ENCODE measurements around the gene PEX3. TPM values are rescaled to one million over a fixed set of nuclear protein-coding genes. Genes with fewer than 3 reads are reported as not detected.

Gene PEX3
- total RNA-seq, 1 experiment from 2014 or later: 20.9 TPM

- no peak overlapping the region for H3K4me3 ChIP-seq
- CTCF ChIA-PET: no interaction called here
- H3K36me3 ChIP-seq (ENCODE audit: low read depth): peaks cover 9% of the 10 kb centered on the region; the same call in 1 of the 2 replicates
- H2AFZ ChIP-seq: no peak overlapping the region
- H3K79me2 ChIP-seq (ENCODE audit: low read depth): no peaks in the 10 kb centered on the region
- H3K4me1 ChIP-seq (replicated peaks; ENCODE audit: insufficient read depth): no peaks in the 10 kb centered on the region
- no peak overlapping the region for H3K4me2 ChIP-seq
- H3K9me3 ChIP-seq (ENCODE audit: insufficient read depth, low read depth): no peaks in the 10 kb centered on the region
- no peak overlapping the region for H3K27ac ChIP-seq
- POLR2A ChIA-PET (ENCODE audit: unreplicated experiment): no interaction called here
- no peak for DNase-seq
- H4K20me1 ChIP-seq (ENCODE audit: insufficient read depth): no peaks in the 10 kb centered on the region
- intact Hi-C loops (cut with micrococcal nuclease; ENCODE audit: unreplicated experiment): no loop called here
- H3K27me3 ChIP-seq (ENCODE audit: insufficient read depth, low read depth): no peaks in the 10 kb centered on the region
- TF ChIP-seq EZH2 (IDR thresholded peaks at IDR 0.05; ENCODE audit: low read depth) (no peak), CTCF (conservative IDR thresholded peaks at IDR 0.05) (no peak)
- peaks cover 15% of the 10 kb centered on the region; the same call in 1 of the 2 replicates for H3F3A ChIP-seq (ENCODE audit: insufficient read depth, low read depth)
- no peaks in the 10 kb centered on the region for H3K9me2 ChIP-seq (ENCODE audit: insufficient read depth)
- no TSS peak for BruUV-seq (replicated peaks)
These were observed 39.6 kb downstream of the PEX3 start for GRCh38 chr6:143490244-143490643.

- no peaks in the 10 kb centered on the region for H3K9me2 ChIP-seq (ENCODE audit: insufficient read depth)
- H3K4me3 ChIP-seq: no peak overlapping the region
- H3K36me3 ChIP-seq (ENCODE audit: low read depth): peaks cover 12% of the 10 kb centered on the region; the same call in 1 of the 2 replicates
- intact Hi-C loops (cut with micrococcal nuclease; ENCODE audit: unreplicated experiment): no loop called here
- H3K4me1 ChIP-seq (replicated peaks; ENCODE audit: insufficient read depth): no peaks in the 10 kb centered on the region
- H3F3A ChIP-seq (ENCODE audit: insufficient read depth, low read depth): peaks cover 15% of the 10 kb centered on the region; the same call in 1 of the 2 replicates
- no peak for DNase-seq
- TF ChIP-seq EZH2 (IDR thresholded peaks at IDR 0.05; ENCODE audit: low read depth) (no peak), CTCF (conservative IDR thresholded peaks at IDR 0.05) (no peak)
- H3K9me3 ChIP-seq (ENCODE audit: insufficient read depth, low read depth): no peaks in the 10 kb centered on the region
- BruUV-seq (replicated peaks): TSS peak; percentile 11
- ChIA-PET POLR2A (ENCODE audit: unreplicated experiment) (no interaction called here), CTCF (no interaction called here)
- no peak overlapping the region for H3K4me2 ChIP-seq
- H4K20me1 ChIP-seq (ENCODE audit: insufficient read depth): no peaks in the 10 kb centered on the region
- no peak overlapping the region for H2AFZ ChIP-seq
- H3K27me3 ChIP-seq (ENCODE audit: insufficient read depth, low read depth): no peaks in the 10 kb centered on the region
- no peaks in the 10 kb centered on the region for H3K79me2 ChIP-seq (ENCODE audit: low read depth)
- H3K27ac ChIP-seq: no peak overlapping the region
These were observed 40.2 kb downstream of the PEX3 start for GRCh38 chr6:143490775-143491174.

DNA sequence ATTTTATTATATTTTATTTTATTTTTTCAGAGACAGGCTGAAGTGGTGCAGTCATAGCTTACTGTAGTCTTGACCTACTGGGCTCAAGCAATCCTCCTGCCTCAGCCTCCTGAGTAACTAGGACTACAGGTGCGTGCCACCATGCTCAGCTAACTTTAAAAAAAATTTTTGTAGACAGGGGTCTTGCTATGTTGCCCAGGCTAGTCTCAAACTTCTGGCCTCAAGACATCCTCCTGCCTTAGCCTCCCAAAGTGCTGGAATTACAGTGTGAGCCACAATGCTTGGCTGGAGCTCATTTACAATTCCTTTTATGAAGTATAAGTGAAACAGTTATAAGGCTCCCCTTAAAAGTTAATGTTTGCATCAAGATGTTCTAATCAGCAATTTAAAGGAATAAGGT, 46.4 kb downstream of the PEX3 start:
- Histone ChIP-seq H3K9me2 (ENCODE audit: insufficient read depth) (no peaks in the 10 kb centered on the region), H4K20me1 (ENCODE audit: insufficient read depth) (no peaks in the 10 kb centered on the region), H2AFZ (no peak overlapping the region), H3K36me3 (ENCODE audit: low read depth) (peaks cover 34% of the 10 kb centered on the region), H3K4me3 (no peak overlapping the region), H3K9me3 (ENCODE audit: insufficient read depth, low read depth) (no peaks in the 10 kb centered on the region), H3F3A (ENCODE audit: insufficient read depth, low read depth) (peaks cover 15% of the 10 kb centered on the region; the same call in 1 of the 2 replicates), H3K27me3 (ENCODE audit: insufficient read depth, low read depth) (no peaks in the 10 kb centered on the region), H3K79me2 (ENCODE audit: low read depth) (no peaks in the 10 kb centered on the region), H3K27ac (no peak overlapping the region), H3K4me2 (no peak overlapping the region), H3K4me1 (replicated peaks; ENCODE audit: insufficient read depth) (no peaks in the 10 kb centered on the region)
- BruUV-seq (replicated peaks): no TSS peak
- POLR2A ChIA-PET (ENCODE audit: unreplicated experiment): no interaction called here
- TF ChIP-seq EZH2 (IDR thresholded peaks at IDR 0.05; ENCODE audit: low read depth) (no peak), CTCF (conservative IDR thresholded peaks at IDR 0.05) (no peak)
- no peak for DNase-seq
- intact Hi-C loops (cut with micrococcal nuclease; ENCODE audit: unreplicated experiment): no loop called here
- CTCF ChIA-PET: no interaction called here

All from PC-9 (cell line).